ENCODE data around the gene SEM1. TPM values are rescaled to one million over a fixed set of nuclear protein-coding genes. Genes with fewer than 3 reads are reported as not detected.

The SEM1 gene
- total and polyA plus RNA-seq, 2 of the 8 experiments (the other 6 are each of a cell fraction or from before 2014, with no cell fraction given): 20.8 to 75.3 TPM

GRCh38 chr7:96739609-96740008, 30.0 kb upstream of the SEM1 start (continued):
- TF ChIP-seq KDM4A (IDR thresholded peaks at IDR 0.05; ENCODE audit: low read depth, low read length, severe bottlenecking) (no peak), SRF (IDR thresholded peaks at IDR 0.05; ENCODE audit: low read depth, low read length) (no peak), CHD2 (IDR thresholded peaks at IDR 0.05; ENCODE audit: low read length) (no peak), CHD1 (IDR thresholded peaks at IDR 0.05; ENCODE audit: low read depth, low read length) (no peak)
- TF ChIP-seq, protein P1, sequence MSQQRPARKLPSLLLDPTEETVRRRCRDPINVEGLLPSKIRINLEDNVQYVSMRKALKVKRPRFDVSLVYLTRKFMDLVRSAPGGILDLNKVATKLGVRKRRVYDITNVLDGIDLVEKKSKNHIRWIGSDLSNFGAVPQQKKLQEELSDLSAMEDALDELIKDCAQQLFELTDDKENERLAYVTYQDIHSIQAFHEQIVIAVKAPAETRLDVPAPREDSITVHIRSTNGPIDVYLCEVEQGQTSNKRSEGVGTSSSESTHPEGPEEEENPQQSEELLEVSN (IDR thresholded peaks at IDR 0.05): no peak
